Frontal cortex (tissue), 4 donors: ENCODE data around the gene EHF. TPM values are rescaled to one million over a fixed set of nuclear protein-coding genes. Genes with fewer than 3 reads are reported as not detected.

Source experiments
- DNase-seq, 2 donors: peaks; one replicate each; pipeline ENCODE4 v3.0.0; 2012; ENCODE audit warnings: low spot score in 2 of 2
- FAIRE-seq: peaks from 2 replicates; lab custom pipeline; 2012; peaks lifted over from hg19 to GRCh38; lab: Jason Lieb, UNC
- total RNA-seq: library from RNA; depleted of rRNA; stranded (reverse); fragments of >200 nt; gene quantifications from one replicate; pipeline ENCODE4 v1.2.3, GENCODE V29; 2014
- donor health status: control.
- donor health status: control.
- donor health status: control.

Gene EHF
- total RNA-seq, 1 donor from 2014 or later = 0.41 TPM

GRCh38 chr11:34620202-34620601, 691 bp upstream of the EHF start:
- DNase-seq = no peak
- no peak for FAIRE-seq

GRCh38 chr11:34621876-34622275, 983 bp downstream of the EHF start:
- no peak for DNase-seq
- no peak for FAIRE-seq

- FAIRE-seq = no peak
- no peak for DNase-seq
Measured at GRCh38 chr11:34623463-34623862, 2.6 kb downstream of the EHF start.

GRCh38 chr11:34624069-34624468, 3.2 kb downstream of the EHF start:
- DNase-seq (no peak), FAIRE-seq (no peak)

- FAIRE-seq (no peak), DNase-seq (no peak)
Measured at GRCh38 chr11:34625576-34625975, 4.7 kb downstream of the EHF start.

GRCh38 chr11:34626393-34626792, 5.5 kb downstream of the EHF start:
- DNase-seq (no peak), FAIRE-seq (no peak)

DNA sequence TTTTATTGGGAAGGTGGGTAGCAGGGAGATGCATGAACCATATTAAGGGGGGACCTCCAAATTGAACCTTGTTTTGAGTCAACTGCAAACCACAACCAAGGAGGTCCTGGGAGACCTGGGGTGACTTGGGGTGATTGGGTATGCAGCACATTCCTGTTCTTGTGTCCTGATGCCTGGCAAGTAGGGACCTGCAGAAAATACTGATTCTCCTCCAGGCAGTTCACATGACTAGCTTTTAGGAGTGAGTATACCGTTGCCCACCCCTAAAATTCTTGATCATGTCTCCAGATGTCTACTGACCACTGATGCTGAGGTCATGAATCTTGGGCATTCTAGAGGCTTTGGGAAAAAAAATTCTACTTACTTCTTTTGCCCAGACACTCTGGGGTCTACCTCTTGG, 6.3 kb downstream of the EHF start:
- no peak for DNase-seq
- FAIRE-seq = no peak

DNA sequence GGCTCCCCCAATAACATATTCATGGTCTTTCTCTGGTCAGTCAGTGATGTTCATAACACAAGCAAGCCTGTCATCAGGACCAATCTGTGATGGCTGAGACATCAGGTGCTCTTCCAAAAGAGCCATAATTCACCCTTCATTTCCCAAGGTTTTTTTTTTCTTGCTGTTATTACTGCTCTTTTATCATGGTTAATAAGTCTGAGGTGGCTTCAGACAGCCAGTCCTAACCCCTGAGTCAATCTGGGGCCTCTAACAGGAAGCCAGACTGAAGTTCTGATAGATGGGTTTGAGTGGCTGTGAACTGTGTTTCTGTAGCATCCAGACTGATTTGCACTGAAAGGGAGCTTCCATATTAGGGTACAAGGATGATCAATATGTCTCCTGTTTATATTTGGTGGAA, 8.8 kb downstream of the EHF start:
- DNase-seq (no peak), FAIRE-seq (no peak)

DNA sequence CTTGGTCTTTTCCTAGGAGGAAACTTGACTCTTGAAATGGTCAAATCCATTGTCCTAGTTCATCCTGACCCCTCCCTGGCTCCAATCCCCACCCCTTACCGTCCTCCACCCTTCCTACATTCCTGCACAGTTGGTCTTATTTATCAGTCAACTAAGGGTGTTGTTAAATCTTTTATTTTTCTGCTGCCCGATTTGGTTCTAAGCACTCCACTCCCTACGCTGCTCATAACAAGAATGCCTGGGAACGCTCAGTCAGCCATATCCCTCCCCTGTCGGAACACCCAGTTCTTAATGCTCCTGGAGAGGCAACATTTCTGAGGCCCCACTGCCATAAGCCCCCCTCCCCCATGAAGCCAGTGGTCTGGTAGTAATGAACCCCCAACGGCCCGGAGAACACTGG, 9.7 kb downstream of the EHF start:
- no peak for FAIRE-seq
- no peak for DNase-seq

DNA sequence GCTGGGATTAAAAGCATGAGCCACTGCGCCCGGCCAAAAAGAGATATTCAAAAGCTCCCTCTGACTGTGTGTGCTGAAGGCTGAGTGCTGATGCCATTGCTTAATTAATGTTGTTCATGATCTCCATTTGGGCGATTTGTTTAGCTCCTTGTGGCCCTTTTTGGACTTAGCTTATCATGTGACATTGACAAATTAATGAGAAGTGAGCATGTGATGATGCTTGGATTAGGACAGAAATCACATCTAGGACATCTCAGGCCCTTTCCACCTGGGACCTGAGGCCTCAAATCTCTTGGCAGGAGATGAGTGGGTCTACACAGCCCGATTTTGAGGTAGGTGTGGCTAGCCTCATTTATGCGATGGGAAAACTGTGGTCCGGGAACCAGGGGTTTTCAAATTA, 10.4 kb downstream of the EHF start:
- DNase-seq (no peak), FAIRE-seq (no peak)

- DNase-seq (no peak), FAIRE-seq (no peak)
Measured at GRCh38 chr11:34631737-34632104, 10.8 kb downstream of the EHF start.

DNA sequence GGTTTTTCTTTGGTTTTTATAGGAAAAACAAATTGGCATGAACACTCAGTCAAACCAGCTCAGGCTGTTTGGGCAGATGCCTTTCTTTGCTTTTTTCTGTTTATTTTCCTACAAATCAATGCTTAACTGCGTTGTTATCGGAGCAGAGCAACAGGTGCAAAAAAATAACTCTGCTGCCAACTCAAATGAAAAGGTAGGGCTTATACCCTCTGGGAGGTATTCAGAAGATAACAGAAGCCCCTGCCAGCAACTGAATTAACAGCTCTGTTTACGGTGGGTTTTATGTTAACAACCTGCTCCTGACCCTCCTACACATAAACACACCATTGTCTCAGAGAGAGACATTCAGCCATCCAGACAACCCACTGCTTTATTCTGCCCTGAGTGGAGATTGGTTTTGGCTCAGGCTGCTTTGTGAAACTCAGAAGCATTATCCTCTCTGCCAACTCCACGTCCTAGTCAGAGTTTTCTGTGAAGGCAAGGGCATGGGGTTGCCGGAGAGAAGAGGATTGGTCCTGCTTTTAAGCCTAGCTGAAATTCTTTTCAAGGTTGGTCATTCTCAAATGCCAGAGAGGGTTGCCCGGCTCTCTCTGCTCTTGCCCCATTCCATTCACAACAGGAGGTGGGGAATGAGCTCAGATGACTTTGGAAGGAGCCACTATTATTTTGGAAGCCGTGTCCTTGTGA, 11.4 kb downstream of the EHF start:
- FAIRE-seq = no peak
- DNase-seq = peak; percentile 12 to 19

GRCh38 chr11:34633640-34633989, 12.7 kb downstream of the EHF start:
- DNase-seq = no peak
- no peak for FAIRE-seq

DNA sequence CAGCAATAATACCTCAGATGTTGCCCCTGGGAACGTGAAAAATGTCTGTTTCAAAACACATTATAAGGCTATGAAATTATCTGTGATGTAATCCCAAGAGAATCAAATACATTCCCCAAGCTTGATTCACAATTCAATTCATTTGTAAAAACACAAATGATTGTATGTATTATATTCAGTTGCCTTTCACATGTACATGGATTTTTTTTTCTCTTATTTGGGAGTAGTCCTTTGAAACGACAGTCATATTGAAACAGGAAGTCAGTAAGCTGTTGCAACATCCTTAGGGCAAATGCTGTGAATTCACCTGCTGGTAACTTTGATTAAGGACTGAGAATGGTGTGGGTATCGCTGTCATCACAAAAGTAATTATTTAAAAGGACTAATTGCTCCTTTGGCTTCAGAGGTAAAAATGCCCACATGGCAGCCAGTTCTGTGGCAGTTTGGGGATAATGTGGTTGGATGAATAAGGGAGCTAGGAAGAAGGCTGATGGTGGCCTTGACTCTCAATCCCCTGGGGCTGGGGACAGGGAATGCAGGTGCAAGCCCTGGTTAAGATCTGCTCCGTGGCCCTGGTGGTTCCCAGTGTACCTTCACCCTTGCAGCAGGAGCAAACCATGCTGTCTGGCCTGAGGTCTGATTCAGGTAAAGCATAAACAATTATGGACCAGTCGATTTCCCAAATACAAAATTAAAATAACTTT, 13.2 kb downstream of the EHF start:
- FAIRE-seq (no peak), DNase-seq (no peak)

- FAIRE-seq = no peak
- no peak for DNase-seq
Measured at GRCh38 chr11:34634694-34635062, 13.8 kb downstream of the EHF start.

- DNase-seq (no peak), FAIRE-seq (no peak)
Measured at GRCh38 chr11:34636127-34636526, 15.2 kb downstream of the EHF start.

DNA sequence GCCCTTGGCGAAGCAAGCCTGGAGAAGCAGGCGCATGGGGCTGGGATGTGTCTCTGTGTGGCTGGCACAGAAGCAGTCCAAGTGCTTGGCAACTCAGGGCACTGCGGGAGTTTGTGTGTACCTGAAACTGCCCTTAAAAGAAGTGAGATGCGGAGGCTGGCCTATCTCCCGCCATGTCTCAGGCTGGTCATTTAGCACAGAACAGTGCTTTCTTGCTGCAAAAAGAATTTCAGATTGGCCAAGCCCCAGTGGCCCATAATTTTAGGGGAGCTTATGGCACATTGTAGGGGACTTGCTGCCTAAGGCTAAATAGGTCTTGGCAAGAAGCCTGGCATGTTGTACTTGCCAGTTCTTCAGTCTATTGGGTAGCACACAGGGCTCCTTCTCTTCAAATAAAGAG, 16.4 kb downstream of the EHF start:
- FAIRE-seq = no peak

DNA sequence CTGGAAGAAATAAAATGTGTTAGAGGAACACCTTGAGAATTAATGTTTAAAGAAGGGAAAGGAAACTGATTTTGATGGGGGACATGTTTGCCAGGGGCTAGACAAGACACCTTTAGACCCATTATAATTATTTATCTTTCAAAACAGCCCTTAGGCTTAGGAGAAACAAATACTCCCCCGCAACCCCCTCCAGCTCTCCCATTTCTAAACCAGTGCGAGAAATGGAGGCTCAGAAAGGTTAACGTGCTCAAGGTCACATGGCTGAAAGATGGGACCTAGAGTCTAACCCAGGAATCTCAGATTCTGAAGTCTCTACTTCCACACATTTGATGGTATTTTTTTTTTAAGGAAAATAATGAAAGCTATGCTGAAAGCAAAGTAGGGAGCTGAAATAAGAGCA, 18.0 kb downstream of the EHF start:
- DNase-seq (no peak), FAIRE-seq (no peak)

More for the DNA sequence above, 16.4 kb downstream of the EHF start:
- no peak for DNase-seq

DNA sequence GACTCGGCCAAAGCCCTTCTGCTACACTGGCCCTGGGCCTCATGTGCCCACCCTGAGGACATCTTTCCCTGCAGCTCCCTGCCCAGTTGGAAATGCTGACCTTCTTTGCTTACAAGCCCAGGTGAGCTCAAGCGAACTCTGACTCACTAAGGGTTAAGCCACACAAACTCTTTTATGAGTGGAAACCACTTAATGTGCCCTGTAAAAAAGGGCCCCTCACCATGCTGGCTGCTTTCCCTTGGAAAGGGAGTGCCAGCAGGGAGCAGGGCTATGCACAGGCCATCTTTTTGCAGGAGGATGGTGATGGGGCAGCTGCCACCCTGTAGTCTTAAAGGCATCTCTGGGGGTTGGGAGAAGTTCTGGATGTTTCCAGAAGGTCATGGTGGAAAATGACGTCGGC, 18.7 kb downstream of the EHF start:
- FAIRE-seq (no peak), DNase-seq (no peak)

DNA sequence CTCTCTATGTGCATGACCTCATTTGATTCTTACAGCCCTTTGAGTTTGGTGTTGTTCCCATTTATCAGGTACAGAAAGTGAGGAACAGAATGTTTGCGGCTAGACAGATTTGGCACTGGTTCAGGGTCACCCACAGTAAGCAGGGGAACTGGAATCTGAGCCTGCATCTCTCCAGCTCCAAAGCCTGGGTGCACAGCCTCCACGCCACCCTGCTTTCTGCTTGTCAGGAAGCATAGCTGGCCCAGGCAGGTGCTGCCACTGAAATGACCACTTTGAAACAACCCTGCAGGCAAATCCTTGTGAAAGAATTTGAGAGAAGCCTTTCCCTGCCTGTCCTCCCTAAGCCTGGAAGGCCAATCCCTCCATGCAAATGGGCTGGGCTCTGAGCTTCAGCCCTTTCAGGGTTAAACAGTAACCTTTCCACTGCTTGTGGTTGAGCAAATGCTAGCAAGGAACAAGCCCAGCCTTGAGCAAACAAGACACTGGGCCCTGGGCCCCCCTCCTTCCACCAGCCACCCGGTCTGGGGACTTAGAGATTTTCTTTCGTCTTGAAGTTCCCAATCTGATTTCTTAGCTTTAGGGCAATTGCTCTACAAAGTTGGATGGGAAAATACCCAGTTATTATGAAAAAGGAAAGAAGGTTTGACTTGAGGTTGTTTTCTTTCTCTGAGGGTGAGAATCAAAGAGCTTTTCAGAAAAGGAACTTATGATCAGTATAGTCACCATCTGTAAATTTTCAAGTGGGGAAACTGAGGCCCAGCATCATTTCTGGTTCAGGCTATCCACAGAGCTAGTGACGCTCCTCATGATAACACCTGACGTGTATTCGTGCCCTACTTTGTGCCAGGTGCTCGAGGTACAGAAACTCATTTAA, 19.4 kb downstream of the EHF start:
- DNase-seq (no peak), FAIRE-seq (no peak)

GRCh38 chr11:34640924-34641275, 20.0 kb downstream of the EHF start:
- no peak for FAIRE-seq
- no peak for DNase-seq
